ENCODE results near the gene SSRP1.
"Not testable (repeated sequence)": the region's sequence is repeated elsewhere in the genome, so short reads cannot be mapped to it uniquely, and the experiment has no call there.

The SSRP1 gene, protein sequence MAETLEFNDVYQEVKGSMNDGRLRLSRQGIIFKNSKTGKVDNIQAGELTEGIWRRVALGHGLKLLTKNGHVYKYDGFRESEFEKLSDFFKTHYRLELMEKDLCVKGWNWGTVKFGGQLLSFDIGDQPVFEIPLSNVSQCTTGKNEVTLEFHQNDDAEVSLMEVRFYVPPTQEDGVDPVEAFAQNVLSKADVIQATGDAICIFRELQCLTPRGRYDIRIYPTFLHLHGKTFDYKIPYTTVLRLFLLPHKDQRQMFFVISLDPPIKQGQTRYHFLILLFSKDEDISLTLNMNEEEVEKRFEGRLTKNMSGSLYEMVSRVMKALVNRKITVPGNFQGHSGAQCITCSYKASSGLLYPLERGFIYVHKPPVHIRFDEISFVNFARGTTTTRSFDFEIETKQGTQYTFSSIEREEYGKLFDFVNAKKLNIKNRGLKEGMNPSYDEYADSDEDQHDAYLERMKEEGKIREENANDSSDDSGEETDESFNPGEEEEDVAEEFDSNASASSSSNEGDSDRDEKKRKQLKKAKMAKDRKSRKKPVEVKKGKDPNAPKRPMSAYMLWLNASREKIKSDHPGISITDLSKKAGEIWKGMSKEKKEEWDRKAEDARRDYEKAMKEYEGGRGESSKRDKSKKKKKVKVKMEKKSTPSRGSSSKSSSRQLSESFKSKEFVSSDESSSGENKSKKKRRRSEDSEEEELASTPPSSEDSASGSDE

DNA sequence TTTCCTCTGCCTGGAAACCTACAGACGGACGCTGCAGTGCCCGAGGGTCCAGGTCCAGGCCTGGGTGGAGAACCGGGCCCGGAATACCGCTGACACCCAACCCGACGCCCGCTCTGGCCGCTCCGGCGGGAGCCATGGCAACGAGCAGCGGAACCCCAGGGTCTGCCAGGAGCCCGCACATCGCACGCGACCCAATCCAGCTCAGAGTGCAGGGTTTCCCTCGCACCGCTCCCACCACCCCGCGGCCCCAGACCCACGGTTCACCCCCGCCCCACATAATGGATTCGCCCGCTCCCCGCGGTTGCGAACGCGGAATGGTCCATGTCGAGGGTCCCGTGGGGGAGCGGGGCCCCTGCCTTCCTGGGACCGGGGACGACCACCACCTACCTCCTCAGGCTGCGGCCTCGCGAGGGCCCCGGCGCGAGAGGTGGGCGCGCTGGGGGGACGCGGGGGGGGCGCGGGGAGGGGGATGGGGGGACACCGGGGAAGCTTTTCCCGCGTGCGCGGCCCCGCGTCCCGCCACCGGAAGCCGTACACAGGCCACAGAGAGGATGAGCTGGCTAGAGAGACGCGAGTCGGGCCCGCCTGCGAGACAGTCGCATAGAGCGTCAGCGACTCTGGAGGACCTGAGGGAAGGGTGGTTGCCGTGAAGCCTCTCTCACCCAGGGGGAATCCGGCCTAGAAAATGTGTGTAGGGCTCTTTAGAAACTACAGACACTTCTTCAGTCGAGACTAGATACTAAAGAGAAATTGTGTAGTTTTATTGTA is at the start of gene SSRP1:
TSS of gene SSRP1 (minus strand) at position 550 of the 768 bp plus-strand sequence. CDS start 771 bp downstream, outside the sequence.
- peak; percentile 93 for DNase-seq (ENCODE audit: low spot score)

DNA sequence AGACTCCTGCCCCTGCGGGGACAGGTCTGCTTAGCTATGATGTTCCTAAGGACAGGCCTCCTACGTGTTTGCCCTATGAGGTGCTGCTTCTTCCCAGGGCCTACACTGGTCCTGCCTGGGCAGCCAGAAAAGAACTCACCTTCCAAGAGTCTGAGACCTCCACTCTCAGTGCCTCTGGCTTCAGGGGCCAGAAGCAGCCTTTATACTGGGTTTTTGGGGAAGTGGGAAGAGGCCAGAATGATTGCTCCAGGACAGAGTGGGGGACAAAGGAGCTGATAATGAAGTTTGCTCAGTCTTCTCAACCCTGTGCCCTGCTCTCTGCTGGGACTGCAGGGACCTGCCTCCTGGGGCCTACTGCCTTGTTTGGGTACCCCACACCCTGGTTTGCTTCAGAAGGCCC is 45.3 kb upstream of the SSRP1 start, which contains the start of gene PRG3:
TSS of gene PRG3 (minus strand) at position 176 of the 400 bp plus-strand sequence. CDS start 442 bp downstream, outside the sequence.
- no peak for DNase-seq (ENCODE audit: low spot score)

DNA sequence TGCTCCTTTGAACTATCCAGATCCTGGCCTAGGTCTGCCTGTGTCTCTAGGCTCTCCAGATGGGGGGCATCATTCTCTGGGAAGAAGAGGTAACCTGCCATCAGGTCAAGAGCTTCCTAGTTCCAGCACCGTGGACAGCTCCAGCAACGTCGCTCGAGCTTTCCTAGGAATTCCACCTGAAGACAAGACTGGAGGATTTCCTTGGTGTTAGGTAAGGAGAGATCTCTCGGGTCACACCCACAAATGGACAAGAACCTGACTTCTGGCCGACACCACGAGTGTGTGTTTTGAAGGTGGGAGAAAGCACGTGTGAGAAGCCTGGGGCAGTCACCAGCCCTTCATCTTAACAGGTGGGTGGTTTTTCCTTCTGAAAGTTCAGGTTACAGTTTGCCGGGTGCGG is 44.0 kb upstream of the SSRP1 start:
- no peak for DNase-seq (ENCODE audit: low spot score)

DNA sequence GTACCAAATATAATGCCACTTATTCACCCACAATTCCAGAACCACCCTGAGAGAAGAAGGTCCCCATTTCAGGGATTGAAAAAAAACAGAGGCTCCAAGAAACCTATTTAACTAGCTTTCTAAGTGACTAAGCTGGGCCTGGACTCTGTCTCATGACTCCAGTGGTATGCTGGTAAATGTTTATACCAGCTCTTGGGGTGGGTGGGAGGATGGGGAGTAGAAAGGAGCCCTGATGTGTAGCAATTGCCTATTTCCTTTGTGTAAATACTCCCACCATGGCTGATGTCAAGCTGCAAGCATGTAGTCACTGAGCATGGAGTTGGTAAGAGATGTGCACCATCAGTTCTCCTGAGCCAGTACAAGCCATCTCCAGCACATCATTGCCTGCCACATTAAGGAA is 42.5 kb upstream of the SSRP1 start:
- no peak for DNase-seq (ENCODE audit: low spot score)

DNA sequence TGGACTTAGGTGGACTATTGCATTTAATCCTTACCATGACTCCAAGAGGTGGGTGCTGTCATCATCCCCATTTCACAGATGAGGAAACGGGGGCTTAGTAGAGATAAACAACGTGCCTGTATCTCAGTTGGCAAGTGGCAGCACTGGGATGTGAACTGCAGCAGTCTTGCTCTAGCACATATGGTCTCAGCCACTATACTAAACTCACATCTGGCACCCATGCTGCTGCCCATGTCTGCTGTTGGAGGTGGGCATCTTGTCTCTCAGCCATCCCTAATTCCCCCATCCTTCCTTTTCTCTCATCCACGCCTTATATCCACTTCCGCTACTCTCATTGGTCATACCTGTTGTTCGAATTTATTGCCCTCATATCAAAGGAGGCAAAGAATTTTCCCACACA is 41.4 kb upstream of the SSRP1 start:
- DNase-seq (ENCODE audit: low spot score), result no peak

DNA sequence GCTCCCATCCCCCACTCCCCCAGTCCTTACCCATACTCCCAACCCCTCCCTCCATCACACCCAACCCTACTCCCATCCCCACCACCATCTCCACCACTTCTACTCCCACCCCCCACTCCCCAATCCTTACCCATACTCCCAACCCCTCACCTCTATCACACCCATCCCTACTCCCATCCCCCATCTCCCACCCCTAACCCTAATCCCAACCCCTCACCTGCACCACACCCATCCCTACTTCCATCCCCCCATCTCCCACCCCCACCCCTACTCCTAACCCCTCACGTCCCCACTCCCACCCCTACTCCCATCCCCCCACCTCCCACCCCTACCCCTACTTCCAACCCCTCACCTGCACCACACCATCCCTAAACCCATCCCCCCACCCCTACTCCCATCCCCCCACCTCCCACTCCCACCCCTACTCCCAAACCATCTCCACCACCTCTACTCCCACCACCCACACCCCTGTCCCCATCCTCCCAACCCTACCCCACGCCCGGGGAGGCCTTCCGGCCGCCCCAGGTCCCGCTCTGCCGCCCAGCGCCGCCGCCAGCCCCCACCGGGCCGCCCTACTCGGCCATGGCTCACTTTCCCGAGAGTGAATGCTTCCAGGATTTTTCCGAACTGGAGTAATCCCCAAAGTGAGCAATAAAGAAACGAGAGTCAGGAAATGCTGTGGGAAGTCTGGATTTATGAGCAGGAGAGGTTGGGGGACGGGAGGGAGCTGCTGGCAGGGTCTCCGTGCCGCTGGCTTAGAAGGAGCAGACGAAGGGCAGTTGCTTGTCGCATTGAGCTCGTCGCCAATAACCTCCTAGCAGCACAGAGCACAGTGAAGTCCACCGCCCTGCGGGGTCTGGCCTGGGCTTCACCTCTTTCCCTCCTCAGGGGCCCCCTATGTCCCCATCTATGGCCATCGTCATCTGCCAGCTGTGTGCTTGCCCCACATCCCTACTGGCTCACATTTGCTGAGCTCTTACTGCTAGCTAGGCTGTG is 40.7 kb upstream of the SSRP1 start:
- DNase-seq (ENCODE audit: low spot score), result no peak

DNA sequence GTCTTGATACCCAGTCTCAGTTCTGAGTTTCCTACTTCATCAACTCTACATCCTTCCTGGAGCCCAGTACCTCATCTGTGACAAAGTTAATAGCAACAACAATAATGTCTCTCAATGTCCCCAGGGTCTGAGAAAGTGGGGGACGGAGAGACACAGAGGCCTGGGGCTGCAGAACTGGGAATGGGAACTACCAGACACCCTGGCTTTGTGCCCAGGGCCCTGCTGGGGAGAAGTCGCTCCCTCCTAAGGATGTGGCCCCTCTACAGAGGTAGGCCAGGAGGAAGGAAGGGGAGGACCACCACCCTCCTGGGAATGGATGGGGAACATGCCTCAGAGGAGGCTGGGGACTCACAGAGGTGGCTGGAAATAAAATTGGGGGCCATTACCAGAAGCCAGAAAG is 39.8 kb upstream of the SSRP1 start:
- no peak for DNase-seq (ENCODE audit: low spot score)

DNA sequence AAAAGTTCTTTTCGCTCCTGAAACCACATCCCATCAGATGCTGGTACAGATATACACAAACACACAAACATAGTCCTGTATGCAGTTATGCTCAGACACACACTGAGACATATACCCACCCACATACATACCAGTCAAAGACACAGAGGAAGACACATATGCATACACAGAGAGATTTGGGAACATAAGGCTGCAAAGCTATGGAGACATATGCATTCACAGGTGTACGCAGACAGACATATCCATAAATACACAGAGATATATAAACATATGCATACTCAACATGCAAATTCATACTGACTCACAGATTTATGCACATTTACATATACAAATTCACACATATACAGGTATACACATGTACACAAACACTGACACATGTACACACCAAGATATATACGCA is 39.3 kb upstream of the SSRP1 start:
- DNase-seq (ENCODE audit: low spot score), result no peak

DNA sequence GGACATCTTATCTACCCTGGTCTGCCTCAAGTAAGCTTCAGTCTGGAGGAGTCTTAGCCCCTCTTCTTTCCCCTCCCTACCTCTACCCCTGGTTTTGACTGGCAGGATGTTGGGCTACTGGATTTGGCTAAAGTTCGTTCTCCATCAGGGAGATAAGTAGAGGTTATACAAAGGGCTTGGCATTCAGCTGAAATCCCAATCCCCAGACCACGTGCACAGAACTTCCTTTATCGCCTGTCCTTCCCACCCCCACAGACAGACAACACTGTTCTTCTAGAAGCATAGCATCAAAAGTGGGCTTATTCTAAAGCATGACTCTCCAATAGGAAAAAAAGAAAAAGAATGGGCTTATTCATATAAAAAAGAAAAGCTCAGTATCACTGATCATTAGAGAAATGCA is 37.5 kb upstream of the SSRP1 start:
- DNase-seq (ENCODE audit: low spot score), result no peak

DNA sequence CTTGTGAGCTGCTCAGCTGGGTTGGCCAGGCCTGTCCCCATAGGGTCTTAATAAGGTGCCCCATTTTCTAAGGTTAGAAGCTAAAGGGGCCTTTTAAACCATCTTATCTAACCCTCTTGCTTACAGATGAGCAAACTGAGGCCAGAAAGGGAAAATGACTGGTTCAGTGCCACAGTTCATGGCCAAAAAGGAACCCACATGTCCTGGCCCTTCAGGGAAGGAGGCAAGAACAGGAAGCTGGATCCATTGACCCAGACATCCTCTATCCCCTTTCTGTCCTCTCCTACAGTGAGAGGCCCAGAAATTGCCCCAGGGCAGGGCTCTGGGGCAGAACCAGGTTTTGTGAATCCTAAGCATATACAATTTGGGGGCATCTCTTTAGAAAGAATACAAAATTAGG is 35.2 kb upstream of the SSRP1 start:
- DNase-seq (ENCODE audit: low spot score), result no peak

DNA sequence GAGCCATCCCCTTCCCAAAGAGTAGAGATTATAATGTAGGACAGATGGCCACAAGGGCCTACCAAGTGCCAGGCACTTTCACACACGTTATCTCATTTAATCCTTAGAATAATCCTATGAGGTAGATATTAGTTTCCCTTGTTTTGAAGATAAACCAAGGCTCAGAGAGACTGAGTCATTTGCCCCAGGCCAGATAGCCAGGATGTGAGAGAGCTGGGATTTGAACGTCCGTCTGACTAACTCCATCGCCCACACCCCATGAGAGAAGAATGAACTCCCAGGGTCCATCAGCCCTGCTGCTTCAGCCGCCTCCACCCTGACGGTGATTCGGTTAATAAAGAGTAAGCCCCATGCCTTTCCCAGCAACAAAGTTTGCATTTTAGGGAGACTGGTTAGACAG is 34.6 kb upstream of the SSRP1 start:
- no peak for DNase-seq (ENCODE audit: low spot score)

DNA sequence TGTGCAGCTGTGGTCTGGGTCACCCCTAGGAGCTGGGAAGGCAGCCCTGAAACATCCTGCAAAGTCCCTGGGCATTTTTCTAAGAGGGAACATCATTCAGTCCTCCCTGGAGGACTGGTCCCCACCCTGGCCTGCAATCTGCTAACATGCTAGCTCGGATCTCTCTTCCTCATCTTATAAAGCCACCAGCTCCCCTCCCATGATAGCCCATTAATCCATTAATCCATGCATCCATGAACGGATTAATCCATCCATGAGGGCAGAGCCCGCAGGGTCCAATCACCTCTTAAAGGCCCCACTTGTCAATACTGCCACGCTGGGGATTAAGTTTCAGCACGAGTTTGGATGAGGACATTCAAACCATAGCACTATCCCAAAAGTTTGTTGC is 33.1 kb upstream of the SSRP1 start:
- peak; percentile 46 for DNase-seq (ENCODE audit: low spot score)

DNA sequence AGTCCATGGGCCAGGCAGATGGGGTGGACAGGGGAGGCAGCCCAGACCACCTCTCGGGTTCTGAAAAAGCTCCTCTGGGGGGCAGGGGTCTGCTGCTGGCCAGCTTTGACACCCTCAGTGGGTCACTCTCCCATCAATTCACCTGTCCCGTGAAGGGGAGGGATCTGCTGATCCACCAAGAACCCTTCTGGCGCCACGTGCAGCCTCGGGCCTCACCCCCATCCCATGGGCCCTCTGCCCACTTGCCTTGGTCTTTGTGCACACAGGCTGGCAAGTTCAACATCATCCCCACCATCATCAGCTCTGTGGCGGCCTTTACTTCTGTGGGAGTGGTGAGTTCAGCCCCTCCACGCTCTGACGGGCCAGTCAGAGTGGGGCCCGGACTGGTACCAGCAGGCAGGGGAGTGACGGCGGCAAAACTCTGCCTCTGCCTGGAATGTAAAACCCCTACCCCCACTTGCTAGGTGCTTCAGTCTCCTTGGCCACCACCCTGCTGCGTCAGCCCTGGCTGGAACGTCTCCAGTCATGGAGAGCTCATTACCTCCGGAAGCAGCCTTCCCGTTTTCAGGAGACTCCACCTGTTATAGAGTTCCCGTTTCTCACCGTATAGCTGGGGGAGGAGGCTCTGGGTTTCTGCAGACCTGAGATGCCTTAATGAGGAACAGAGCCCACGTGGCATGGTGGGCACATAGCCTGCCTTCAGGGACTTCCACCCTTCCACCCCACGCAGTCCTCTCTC is 32.6 kb upstream of the SSRP1 start:
- DNase-seq (ENCODE audit: low spot score), result no peak

DNA sequence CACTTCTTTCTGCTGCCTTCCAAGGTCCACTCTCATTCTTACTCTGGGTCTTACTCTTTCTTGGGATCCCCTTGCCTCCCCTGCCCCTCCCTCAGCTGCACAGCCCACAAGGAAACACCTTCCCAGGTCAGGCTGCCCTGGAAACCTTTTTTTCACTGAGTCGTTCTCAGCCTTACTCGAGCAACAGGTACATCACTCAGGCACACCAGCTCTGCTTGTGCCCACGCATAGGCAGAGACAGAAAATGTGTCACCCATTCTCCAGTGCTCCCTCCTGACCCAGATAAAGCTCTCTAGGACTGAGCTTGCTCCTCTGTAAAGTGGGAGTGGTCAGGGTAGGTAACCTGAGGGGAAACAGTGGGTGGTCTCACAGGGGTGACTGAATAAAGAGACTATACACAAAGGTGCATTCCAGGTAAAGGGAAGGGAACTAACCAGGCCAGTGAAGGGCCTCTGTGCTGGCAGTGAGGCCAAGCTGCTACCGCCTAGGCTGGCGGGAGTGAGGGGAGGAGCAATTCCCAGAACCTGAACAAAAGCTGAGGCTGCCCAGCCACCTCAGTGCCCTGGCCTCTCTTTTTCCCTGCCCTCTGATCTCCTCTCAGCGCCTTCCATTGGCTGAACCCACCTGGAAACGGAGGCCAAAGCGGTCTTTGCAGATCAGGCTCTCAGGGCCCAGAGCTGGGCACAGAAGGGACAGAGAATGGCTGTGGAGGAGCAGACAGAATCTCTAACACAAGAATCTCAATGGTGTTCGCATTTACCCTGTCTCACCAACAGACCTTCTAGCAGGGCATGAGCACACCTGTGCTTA is 29.4 kb upstream of the SSRP1 start:
- DNase-seq (ENCODE audit: low spot score), result no peak

DNA sequence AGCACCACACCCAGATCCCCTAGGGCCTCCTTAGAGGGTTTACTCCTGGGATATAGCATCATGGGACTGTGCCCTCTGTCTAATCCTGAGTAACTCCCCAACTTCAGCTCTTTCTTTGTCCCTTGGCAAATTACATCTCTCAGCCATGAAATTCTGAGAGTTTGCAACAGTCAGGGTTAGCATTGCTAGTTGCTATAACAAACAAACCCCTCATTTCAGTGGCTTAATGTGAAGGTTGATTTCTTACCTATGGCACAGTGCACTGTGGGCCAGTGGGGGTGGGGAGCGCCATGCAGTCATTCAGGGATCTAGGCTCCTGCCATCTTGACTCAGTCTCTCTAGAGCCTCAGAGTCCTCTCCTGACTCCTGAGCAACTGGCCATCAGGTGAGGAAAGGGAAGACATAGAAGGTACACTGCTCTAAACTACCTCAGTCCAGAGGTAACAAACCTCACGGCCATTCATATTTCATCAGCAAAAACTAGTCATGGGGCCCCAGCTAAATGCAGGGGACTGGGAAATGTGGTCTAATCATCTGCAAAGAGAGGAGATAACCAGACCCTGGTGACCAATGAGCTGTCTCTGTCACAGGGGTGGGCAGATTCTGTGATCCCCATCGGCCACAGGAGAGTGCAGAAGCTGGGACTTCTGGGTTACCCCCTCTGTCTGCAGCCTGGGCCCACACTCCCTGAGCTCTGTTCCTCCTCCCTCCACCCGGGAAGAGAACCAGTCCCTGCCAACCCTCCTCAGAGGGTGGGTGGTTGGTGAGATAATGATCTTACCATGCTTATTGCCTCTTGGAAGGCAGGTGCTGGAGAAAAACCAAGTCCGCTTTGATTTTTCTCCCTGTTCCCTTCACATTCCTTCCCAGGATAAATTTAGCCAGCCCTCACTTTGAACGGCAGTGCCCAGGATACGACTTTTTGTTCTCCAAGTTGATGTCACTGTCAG is 27.7 kb upstream of the SSRP1 start:
- DNase-seq (ENCODE audit: low spot score), result no peak

DNA sequence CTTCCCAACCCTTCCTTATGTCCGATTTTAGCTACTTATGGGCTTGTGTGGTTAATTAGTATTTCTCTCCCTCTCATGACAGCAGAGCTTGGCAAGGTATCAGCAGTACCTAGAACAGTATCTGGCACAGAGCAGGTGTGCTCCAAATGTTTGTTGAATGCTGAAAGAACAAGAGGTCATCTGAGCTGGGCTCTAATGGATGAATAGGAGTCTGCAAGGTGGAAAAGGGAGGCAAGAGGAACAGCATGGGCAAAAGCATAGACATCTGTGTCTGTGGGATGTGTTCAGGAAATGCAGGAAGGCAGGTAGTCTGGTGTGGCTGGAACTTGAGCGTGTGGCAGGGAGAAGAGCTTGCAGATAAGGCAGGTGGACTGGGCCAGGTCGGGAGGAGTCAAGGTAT is 26.2 kb upstream of the SSRP1 start:
- DNase-seq (ENCODE audit: low spot score), result no peak

DNA sequence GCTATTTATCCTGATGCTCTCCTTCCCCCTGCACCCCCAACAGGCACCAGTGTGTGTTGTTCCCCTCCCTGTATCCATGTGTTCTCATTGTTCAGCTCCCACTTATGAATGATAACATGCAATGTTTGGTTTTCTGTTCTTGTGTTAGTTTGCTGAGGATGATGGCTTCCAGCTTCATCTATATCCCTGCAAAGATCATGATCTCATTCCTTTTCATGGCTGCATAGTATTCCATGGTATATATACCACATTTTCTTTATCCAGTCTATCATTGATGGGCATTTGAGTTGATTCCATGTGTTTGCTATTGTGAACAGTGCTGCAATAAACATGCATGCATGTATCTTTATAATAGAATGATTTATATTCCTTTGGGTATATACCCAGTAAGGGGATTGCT is 25.7 kb upstream of the SSRP1 start:
- not testable (repeated sequence) for DNase-seq (ENCODE audit: low spot score)

DNA sequence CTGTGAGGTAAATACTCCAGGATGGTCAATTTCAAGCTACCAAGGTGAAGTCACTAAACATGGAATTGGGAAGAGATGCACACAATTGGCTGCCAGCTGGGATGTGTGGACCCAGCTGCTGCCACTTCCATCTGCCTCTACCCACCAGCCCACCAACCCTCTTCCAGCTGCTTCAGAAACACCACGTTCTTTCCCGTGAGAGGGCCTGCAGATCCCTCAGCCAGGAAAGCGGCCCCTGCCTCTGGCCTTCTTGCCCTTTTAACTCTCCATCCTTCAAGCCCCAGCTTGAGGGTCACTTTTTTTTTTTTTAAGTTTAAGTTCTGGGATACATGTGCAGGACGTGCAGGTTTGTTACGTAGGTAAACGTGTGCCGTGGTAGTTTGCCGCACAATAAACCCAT is 25.3 kb upstream of the SSRP1 start:
- no peak for DNase-seq (ENCODE audit: low spot score)

All from D341Med (cell line).